GM23248 (cell line): ENCODE data around the gene CCDC34. TPM values are rescaled to one million over a fixed set of nuclear protein-coding genes. Genes with fewer than 3 reads are reported as not detected.

Source experiments
- DNase-seq: peaks from one replicate; pipeline ENCODE4 v3.0.0-alpha.2; 2015
- H2AFZ ChIP-seq: fragments of 200-600 bp; sonication (generic); 2 replicates; pipeline ENCODE4 v1.6.1; 2016; ENCODE audit warnings: antibody characterized with exemption
- H3F3A ChIP-seq: fragments of 200-600 bp; sonication (generic); 2 replicates; pipeline ENCODE4 v1.6.1; 2016; ENCODE audit warnings: mild to moderate bottlenecking, antibody characterized with exemption, mixed run types; ENCODE audit not compliant: insufficient read depth
- H3K27ac ChIP-seq: fragments of 200-600 bp; sonication (generic); 2 replicates; pipeline ENCODE4 v1.5.1; 2016; ENCODE audit warnings: mild to moderate bottlenecking
- H3K27me3 ChIP-seq: fragments of 200-600 bp; sonication (generic); replicated peaks from 2 replicates; pipeline ENCODE4 v1.6.1; 2016; ENCODE audit warnings: mild to moderate bottlenecking; ENCODE audit not compliant: insufficient read depth
- H3K36me3 ChIP-seq: fragments of 200-600 bp; sonication (generic); 2 replicates; pipeline ENCODE4 v1.6.1; 2016; ENCODE audit warnings: low read depth, mild to moderate bottlenecking
- H3K4me1 ChIP-seq: fragments of 200-600 bp; sonication (generic); 2 replicates; pipeline ENCODE4 v1.6.1; 2016; ENCODE audit warnings: mild to moderate bottlenecking; ENCODE audit not compliant: insufficient read depth
- H3K4me2 ChIP-seq: fragments of 200-600 bp; sonication (generic); one replicate; pipeline ENCODE4 v1.6.1; 2016; ENCODE audit warnings: mild to moderate bottlenecking; ENCODE audit not compliant: unreplicated experiment
- H3K4me3 ChIP-seq: fragments of 200-600 bp; sonication (generic); 2 replicates; pipeline ENCODE4 v1.5.1; 2016; ENCODE audit warnings: mild to moderate bottlenecking
- H3K79me2 ChIP-seq: fragments of 200-600 bp; sonication (generic); 2 replicates; pipeline ENCODE4 v1.6.1; 2016; ENCODE audit warnings: mild to moderate bottlenecking; ENCODE audit not compliant: insufficient read depth
- H3K9ac ChIP-seq: fragments of 200-600 bp; sonication (generic); 2 replicates; pipeline ENCODE4 v1.6.1; 2016; ENCODE audit warnings: mild to moderate bottlenecking
- H3K9me2 ChIP-seq: fragments of 200-600 bp; sonication (generic); 2 replicates; pipeline ENCODE4 v1.6.1; 2016; ENCODE audit warnings: mixed run types, mild to moderate bottlenecking, moderate library complexity; ENCODE audit not compliant: insufficient read depth
- H3K9me3 ChIP-seq: fragments of 200-600 bp; sonication (generic); one replicate; pipeline ENCODE4 v1.6.1; 2017; ENCODE audit warnings: low read depth
- H4K20me1 ChIP-seq: fragments of 200-600 bp; sonication (generic); 2 replicates; pipeline ENCODE4 v1.6.0; 2016; ENCODE audit not compliant: insufficient read depth
- EZH2 ChIP-seq: fragments of 200-600 bp; sonication (generic); IDR thresholded peaks from 2 replicates; pipeline ENCODE4 v1.6.1; 2018; ENCODE audit warnings: antibody characterized with exemption, mild to moderate bottlenecking; ENCODE audit not compliant: insufficient read depth, poor library complexity, severe bottlenecking
- EZH2phosphoT487 ChIP-seq: fragments of 200-600 bp; sonication (generic); IDR thresholded peaks from 2 replicates; pipeline ENCODE4 v1.6.1; 2018; ENCODE audit warnings: antibody characterized with exemption, moderate library complexity, mild to moderate bottlenecking, low read depth; ENCODE audit not compliant: insufficient read depth
- WGBS, 2 experiments: methylation state at CpG; one replicate each; pipeline ENCODE4 v1.1.6; 2015 to 2017; ENCODE audit warnings: low lambda C conversion rate in 2 of 2, low coverage in 1 of 2; ENCODE audit errors: missing lambda C conversion rate in 2 of 2; 5-methylcytosine and 5-hydroxymethylcytosine counted together
- in situ Hi-C: fragments of 300-500 bp; cut with MboI; formaldehyde crosslinking; loops from 2 replicates; pipeline ENCODE4 v1.15.0; 2020
- polyA plus RNA-seq: library from polyadenylated mRNA; unstranded; fragments of >200 nt; fragmentation: Nextera tagmentation; extraction: Ambion mirVana; gene quantifications from 2 replicates; pipeline ENCODE4 v1.2.1, GENCODE V29; 2016
- total RNA-seq: library from RNA; depleted of rRNA; stranded (reverse); fragments of >200 nt; shearing (Covaris generic); gene quantifications from 2 replicates; pipeline ENCODE4 v1.2.3, GENCODE V29; 2014

Gene CCDC34
- total and polyA plus RNA-seq, 2 experiments from 2014 or later, result 5.7 to 7.8 TPM

- H2AFZ ChIP-seq, result peak overlapping the region; percentile 30; the same call in 1 of the 2 replicates
- peak overlapping the region; percentile 46 for H3K9ac ChIP-seq
- peaks cover 48% of the 10 kb centered on the region for H3F3A ChIP-seq
- no peak overlapping the region for H3K4me3 ChIP-seq
- in situ Hi-C loops, result loop anchor here (10.0 kb wide), 1 partner anchor 109 kb away; no protein-coding TSS in a partner anchor
- peak; percentile 90 for DNase-seq
- H3K4me1 ChIP-seq, result peaks cover 61% of the 10 kb centered on the region
- H3K9me2 ChIP-seq, result no peaks in the 10 kb centered on the region
- H3K27ac ChIP-seq, result peak overlapping the region; percentile 87
- TF ChIP-seq EZH2phosphoT487, result no peak
- TF ChIP-seq EZH2, result no peak
- 8 to 21% methylated on average over 4 to 6 of the region's 6 CpGs for WGBS, 2 experiments
- no peaks in the 10 kb centered on the region for H3K9me3 ChIP-seq
- peak overlapping the region; percentile 19 for H3K4me2 ChIP-seq
- no peaks in the 10 kb centered on the region for H3K36me3 ChIP-seq
- no peaks in the 10 kb centered on the region for H3K27me3 ChIP-seq
- no peaks in the 10 kb centered on the region for H3K79me2 ChIP-seq
- no peaks in the 10 kb centered on the region for H4K20me1 ChIP-seq
These were observed 69.2 kb downstream of the CCDC34 start for GRCh38 chr11:27293515-27294417.

DNA sequence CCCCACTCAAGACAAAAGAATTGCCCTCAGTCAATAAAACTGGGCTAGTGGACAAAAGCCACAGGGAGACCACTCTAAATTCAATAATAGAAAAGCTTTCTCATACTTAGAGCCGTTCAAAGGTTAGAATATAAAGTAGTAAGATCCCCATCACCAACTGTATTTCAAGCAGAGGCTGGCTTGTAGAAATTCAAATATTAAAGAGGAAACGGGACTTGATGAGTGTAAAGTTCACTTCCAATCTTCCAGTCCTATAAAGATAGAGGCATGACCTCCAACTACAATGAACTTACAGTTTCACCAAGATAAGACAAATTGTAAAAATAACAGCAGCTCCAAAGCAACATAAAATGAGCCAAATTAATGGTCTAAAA, 70.4 kb downstream of the CCDC34 start:
- 59 to 75% methylated on average over 2 of the region's 2 CpGs for WGBS, 2 experiments
- H3F3A ChIP-seq, result peaks cover 48% of the 10 kb centered on the region
- H3K36me3 ChIP-seq, result no peaks in the 10 kb centered on the region
- no peak overlapping the region for H2AFZ ChIP-seq
- H3K27me3 ChIP-seq, result no peaks in the 10 kb centered on the region
- H3K4me1 ChIP-seq, result peaks cover 61% of the 10 kb centered on the region
- peak overlapping the region; percentile 2 for H3K4me2 ChIP-seq
- no peak overlapping the region for H3K4me3 ChIP-seq
- no peaks in the 10 kb centered on the region for H3K9me2 ChIP-seq
- no peaks in the 10 kb centered on the region for H3K9me3 ChIP-seq
- TF ChIP-seq EZH2 (no peak), EZH2phosphoT487 (no peak)
- in situ Hi-C loops, result loop anchor here (10.0 kb wide), 1 partner anchor 108 kb away; no protein-coding TSS in a partner anchor
- H3K79me2 ChIP-seq, result no peaks in the 10 kb centered on the region
- H4K20me1 ChIP-seq, result no peaks in the 10 kb centered on the region
- DNase-seq, result no peak
- H3K9ac ChIP-seq, result peak overlapping the region; percentile 35; the same call in 1 of the 2 replicates
- peak overlapping the region; percentile 47 for H3K27ac ChIP-seq

DNA sequence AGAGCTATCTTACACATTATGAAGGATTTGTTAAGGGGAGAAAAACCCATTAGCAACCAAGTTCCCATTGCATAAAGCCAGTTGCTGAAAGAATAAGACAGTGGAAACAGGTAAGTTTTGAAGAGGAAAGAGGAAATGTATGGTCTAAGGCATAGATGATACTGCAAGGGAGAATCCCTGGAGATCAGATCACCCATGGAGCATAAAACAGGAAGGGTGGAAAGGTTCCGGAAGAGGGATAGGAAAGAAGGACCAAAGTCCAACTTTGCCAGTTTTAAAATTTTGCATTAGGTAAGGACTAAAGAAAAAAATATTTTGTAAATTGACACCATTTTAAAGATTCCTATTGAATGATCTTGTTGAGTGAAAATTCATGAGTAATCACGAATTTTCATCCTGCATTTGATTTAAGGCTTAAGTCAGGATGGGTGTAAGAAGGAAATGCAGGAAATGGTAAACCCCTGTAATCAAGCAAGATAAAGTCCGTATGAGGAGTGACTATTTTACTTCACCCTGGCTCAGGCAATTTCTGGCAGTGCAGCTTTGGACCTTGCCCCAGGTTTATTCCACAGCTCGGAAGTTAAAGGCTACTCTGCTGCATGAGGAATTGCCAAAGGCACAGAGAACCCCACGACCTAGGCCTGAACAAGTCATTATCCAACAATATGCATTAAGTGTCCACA, 70.9 kb downstream of the CCDC34 start:
- Histone ChIP-seq H3K27me3 (no peaks in the 10 kb centered on the region), H3K9ac (peak overlapping the region; percentile 35; the same call in 1 of the 2 replicates), H3K4me2 (peak overlapping the region; percentile 2), H3K9me2 (no peaks in the 10 kb centered on the region), H2AFZ (no peak overlapping the region), H4K20me1 (no peaks in the 10 kb centered on the region), H3K36me3 (no peaks in the 10 kb centered on the region), H3K4me3 (no peak overlapping the region), H3K9me3 (no peaks in the 10 kb centered on the region), H3K27ac (peak overlapping the region; percentile 47), H3K79me2 (no peaks in the 10 kb centered on the region), H3F3A (peaks cover 48% of the 10 kb centered on the region), H3K4me1 (peaks cover 61% of the 10 kb centered on the region)
- WGBS, 2 experiments, result 37 to 39% methylated on average over 5 of the region's 5 CpGs
- TF ChIP-seq EZH2phosphoT487, result no peak
- TF ChIP-seq EZH2, result no peak
- peak; percentile 55 for DNase-seq
- in situ Hi-C loops, result loop anchor here (10.0 kb wide), 1 partner anchor 107 kb away; no protein-coding TSS in a partner anchor

DNA sequence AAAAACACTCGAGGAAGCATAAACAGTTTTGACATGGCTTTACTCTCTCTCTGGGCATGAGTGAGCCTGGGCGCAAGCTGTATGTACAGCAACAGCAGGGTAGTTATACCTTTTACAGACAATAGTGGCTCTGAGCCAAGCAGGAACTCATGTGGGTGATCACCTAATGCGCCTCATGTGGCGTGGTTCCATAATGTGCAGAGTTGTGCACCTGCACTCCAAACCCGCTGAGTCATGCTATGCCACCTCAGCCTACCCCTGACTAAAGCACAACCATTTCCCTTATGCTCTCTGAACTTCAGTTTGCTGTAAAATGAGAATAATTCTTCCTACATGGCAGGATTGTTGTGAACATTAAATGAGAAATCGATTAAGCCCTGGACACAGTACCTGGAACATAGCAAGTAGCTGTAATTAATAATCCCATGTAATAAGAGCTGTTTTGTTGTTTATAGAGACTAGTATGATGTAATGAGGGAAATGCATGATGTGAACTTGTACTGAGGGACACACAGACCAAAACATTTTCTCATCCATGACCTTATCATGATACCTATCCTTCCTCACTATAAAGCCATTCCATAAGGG, 71.6 kb downstream of the CCDC34 start:
- no peaks in the 10 kb centered on the region for H3K79me2 ChIP-seq

More for the DNA sequence above, 71.6 kb downstream of the CCDC34 start:
- Histone ChIP-seq H4K20me1 (no peaks in the 10 kb centered on the region), H2AFZ (no peak overlapping the region), H3K9me3 (no peaks in the 10 kb centered on the region), H3K4me3 (no peak overlapping the region), H3K36me3 (no peaks in the 10 kb centered on the region), H3K27ac (no peak overlapping the region), H3F3A (peaks cover 48% of the 10 kb centered on the region), H3K9me2 (no peaks in the 10 kb centered on the region), H3K27me3 (no peaks in the 10 kb centered on the region), H3K4me1 (peaks cover 61% of the 10 kb centered on the region), H3K9ac (no peak overlapping the region), H3K4me2 (no peak overlapping the region)
- peak; percentile 12 for DNase-seq
- TF ChIP-seq EZH2phosphoT487 (no peak), EZH2 (no peak)
- WGBS, 2 experiments, result 90 to 91% methylated on average over 6 of the region's 6 CpGs
- in situ Hi-C loops, result loop anchor here (10.0 kb wide), 1 partner anchor 107 kb away; no protein-coding TSS in a partner anchor
